IMR-90 (cell line): Measurements from ENCODE around the gene PRKCB. TPM values are rescaled to one million over a fixed set of nuclear protein-coding genes. Genes with fewer than 3 reads are reported as not detected.

Experiments
- ATAC-seq: fragments of 200-7000 bp; cut with Tn5 transposase; 2 replicates; pipeline ENCODE4 v1.9.1; 2020; ENCODE audit warnings: low read depth, mild to moderate bottlenecking, moderate library complexity
- BruUV-seq: library from RNA; stranded (reverse); fragments of 400-500 nt; replicated peaks from 2 replicates; lab custom pipeline; 2021; lab: Mats Ljungman, UMichigan
- CTCF ChIA-PET: fragments of 300-600 bp; formaldehyde crosslinking; extraction: SDS; loops from one replicate; lab custom pipeline; 2021; ENCODE audit warnings: antibody characterized with exemption; lab: Yijun Ruan, JAX
- POLR2A ChIA-PET: fragments of 300-600 bp; sonication (Branson Sonifier 250); formaldehyde crosslinking; loops from one replicate; lab custom pipeline; 2022; ENCODE audit warnings: antibody characterized with exemption; ENCODE audit not compliant: unreplicated experiment; lab: Charles Lee
- DNase-seq: peaks from one replicate; pipeline ENCODE4 v3.0.0; 2013
- H2AFZ ChIP-seq: replicated peaks from 2 replicates; pipeline ENCODE3; 2013; ENCODE audit warnings: low read length, mild to moderate bottlenecking; ENCODE audit not compliant: poor library complexity
- H2AK5ac ChIP-seq: 2 replicates; pipeline ENCODE4 v1.6.1; 2013; ENCODE audit warnings: low read depth, low read length, inconsistent platforms
- H2AK9ac ChIP-seq: replicated peaks from 2 replicates; pipeline ENCODE3; 2013; ENCODE audit warnings: mild to moderate bottlenecking, low read depth, low read length, moderate library complexity; ENCODE audit not compliant: poor library complexity
- H2BK120ac ChIP-seq: 2 replicates; pipeline ENCODE4 v1.6.1; 2013; ENCODE audit warnings: low read depth, low read length, inconsistent platforms
- H2BK15ac ChIP-seq: 3 replicates; pipeline ENCODE4 v1.6.1; 2013; ENCODE audit warnings: low read depth, low read length, inconsistent platforms
- H2BK20ac ChIP-seq: 2 replicates; pipeline ENCODE4 v1.6.1; 2013; ENCODE audit warnings: low read depth, mild to moderate bottlenecking, inconsistent platforms, low read length, moderate library complexity
- H2BK5ac ChIP-seq: 2 replicates; pipeline ENCODE4 v1.6.1; 2013; ENCODE audit warnings: mild to moderate bottlenecking, low read depth, low read length, inconsistent platforms; ENCODE audit not compliant: poor library complexity, severe bottlenecking
- H3K14ac ChIP-seq: replicated peaks from 2 replicates; pipeline ENCODE4 v1.6.1; 2013; ENCODE audit warnings: low read depth, low read length, inconsistent platforms
- H3K18ac ChIP-seq: 2 replicates; pipeline ENCODE4 v1.6.1; 2013; ENCODE audit warnings: low read depth, low read length, control low read depth
- H3K23ac ChIP-seq: 2 replicates; pipeline ENCODE4 v1.6.1; 2013; ENCODE audit warnings: low read depth, low read length, inconsistent platforms
- H3K27ac ChIP-seq: 2 replicates; pipeline ENCODE4 v1.5.1; 2013; ENCODE audit warnings: mild to moderate bottlenecking, control low read depth, low read length; ENCODE audit not compliant: insufficient read depth
- H3K27me3 ChIP-seq: 2 replicates; pipeline ENCODE4 v1.6.1; 2013; ENCODE audit warnings: low read length; ENCODE audit not compliant: control insufficient read depth, insufficient read depth
- H3K36me3 ChIP-seq: 2 replicates; pipeline ENCODE4 v1.6.1; 2013; ENCODE audit warnings: low read length, mixed read lengths; ENCODE audit not compliant: control insufficient read depth, insufficient read depth
- H3K4ac ChIP-seq: 2 replicates; pipeline ENCODE4 v1.6.1; 2013; ENCODE audit warnings: low read depth, low read length, inconsistent platforms
- H3K4me1 ChIP-seq: 2 replicates; pipeline ENCODE4 v1.6.1; 2013; ENCODE audit warnings: low read length, mixed read lengths; ENCODE audit not compliant: control insufficient read depth, insufficient read depth
- H3K4me2 ChIP-seq: 2 replicates; pipeline ENCODE4 v1.6.1; 2013; ENCODE audit warnings: low read depth, mild to moderate bottlenecking, control low read depth, low read length, moderate library complexity
- H3K4me3 ChIP-seq: 2 replicates; pipeline ENCODE4 v1.5.1; 2013; ENCODE audit warnings: low read depth, mild to moderate bottlenecking, control low read depth, low read length, moderate library complexity; ENCODE audit not compliant: insufficient read depth
- H3K56ac ChIP-seq: 2 replicates; pipeline ENCODE4 v1.6.1; 2013; ENCODE audit warnings: low read length, inconsistent platforms; ENCODE audit not compliant: insufficient read depth; ENCODE audit errors: extremely low read depth
- H3K79me1 ChIP-seq, 2 experiments: 2 replicates each; pipeline ENCODE4 v1.6.1; 2013; ENCODE audit warnings: low read length in 2 of 2, inconsistent platforms in 1 of 2, low read depth in 1 of 2
- H3K9ac ChIP-seq: 2 replicates; pipeline ENCODE4 v1.6.1; 2013; ENCODE audit warnings: low read depth, low read length, control low read depth
- H3K9me1 ChIP-seq: 2 replicates; pipeline ENCODE4 v1.6.1; 2013; ENCODE audit warnings: low read length, inconsistent platforms; ENCODE audit not compliant: insufficient read depth
- H3K9me3 ChIP-seq: 2 replicates; pipeline ENCODE4 v1.6.1; 2013; ENCODE audit warnings: low read length; ENCODE audit not compliant: control insufficient read depth, insufficient read depth
- H4K20me1 ChIP-seq: 2 replicates; pipeline ENCODE4 v1.6.1; 2013; ENCODE audit warnings: low read length, inconsistent platforms; ENCODE audit not compliant: insufficient read depth
- H4K5ac ChIP-seq: 2 replicates; pipeline ENCODE4 v1.6.1; 2013; ENCODE audit warnings: mild to moderate bottlenecking, low read depth, low read length, control low read depth
- H4K8ac ChIP-seq, 2 experiments: 2 replicates each; pipeline ENCODE4 v1.6.1; 2013; ENCODE audit warnings: low read depth in 2 of 2, low read length in 2 of 2, control low read depth in 1 of 2, inconsistent platforms in 1 of 2
- H4K91ac ChIP-seq: 2 replicates; pipeline ENCODE4 v1.6.1; 2013; ENCODE audit warnings: low read depth, low read length, inconsistent platforms; ENCODE audit not compliant: insufficient read depth
- CEBPB ChIP-seq: IDR thresholded peaks from 2 replicates; pipeline ENCODE4 v1.6.1; 2012; ENCODE audit warnings: low read depth, low read length, improper control_type of control experiment
- CHD1 ChIP-seq: IDR thresholded peaks from 2 replicates; pipeline ENCODE4 v1.6.1; 2012; ENCODE audit warnings: low read depth, low read length, improper control_type of control experiment
- MAFK ChIP-seq: IDR thresholded peaks from 2 replicates; pipeline ENCODE4 v1.6.1; 2012; ENCODE audit warnings: low read depth, low read length, improper control_type of control experiment
- MAZ ChIP-seq: IDR thresholded peaks from 2 replicates; pipeline ENCODE4 v1.6.1; 2012; ENCODE audit warnings: low read depth, mild to moderate bottlenecking, low read length, improper control_type of control experiment, moderate library complexity, borderline replicate concordance
- MXI1 ChIP-seq: IDR thresholded peaks from 2 replicates; pipeline ENCODE4 v1.6.1; 2012; ENCODE audit warnings: low read depth, mild to moderate bottlenecking, low read length, moderate library complexity, borderline replicate concordance
- NFE2L2 ChIP-seq: fragments of 150-350 bp; IDR thresholded peaks from 2 replicates; pipeline ENCODE4 v1.6.1; 2016; ENCODE audit warnings: low read depth, mild to moderate bottlenecking, low read length
- RAD21 ChIP-seq: IDR thresholded peaks from 2 replicates; pipeline ENCODE4 v1.6.1; 2012; ENCODE audit warnings: low read length, improper control_type of control experiment
- RCOR1 ChIP-seq: IDR thresholded peaks from 2 replicates; pipeline ENCODE4 v1.6.1; 2012; ENCODE audit warnings: mild to moderate bottlenecking, low read length, improper control_type of control experiment; ENCODE audit not compliant: insufficient replicate concordance
- RFX5 ChIP-seq: IDR thresholded peaks from 2 replicates; pipeline ENCODE4 v1.8.0; 2012; ENCODE audit warnings: low read depth, mild to moderate bottlenecking, low read length, moderate library complexity
- SMC3 ChIP-seq: fragments of 150-350 bp; IDR thresholded peaks from 2 replicates; pipeline ENCODE4 v1.6.1; 2016; ENCODE audit warnings: low read depth, mild to moderate bottlenecking, antibody characterized with exemption, low read length, moderate library complexity
- WGBS, 2 experiments: methylation state at CpG; one replicate each; pipeline versions ENCODE4 v1.1.5 to v1.1.7; 2013; ENCODE audit warnings: missing lambda C conversion rate in 2 of 2; ENCODE audit not compliant: insufficient read length in 1 of 2; ENCODE audit errors: extremely low coverage in 2 of 2; 5-methylcytosine and 5-hydroxymethylcytosine counted together
- dilution Hi-C: fragments of 300-500 bp; cut with HindIII; formaldehyde crosslinking; loops from one replicate; pipeline ENCODE4 v1.14.3; 2018; ENCODE audit warnings: low sequenced_read_pairs; ENCODE audit not compliant: unreplicated experiment
- in situ Hi-C: fragments of 300-500 bp; cut with MboI; formaldehyde crosslinking; loops from 3 replicates; pipeline ENCODE4 v1.14.3; 2019; ENCODE audit warnings: low sequenced_read_pairs, inconsistent platforms, mixed read lengths
- intact Hi-C: fragments of 100-400 bp; cut with micrococcal nuclease; formaldehyde crosslinking; loops from 2 replicates; pipeline ENCODE4 v1.10.0; 2022
- polyA plus RNA-seq, 3 experiments: library from polyadenylated mRNA; depleted of rRNA; stranded (reverse); fragments of >200 nt; gene quantifications; 2 replicates each; pipeline ENCODE4 v1.2.3, GENCODE V29; 2012; ENCODE audit warnings: low replicate concordance in 1 of 3
- total RNA-seq: library from RNA; depleted of rRNA; stranded (reverse); fragments of >200 nt; gene quantifications from 2 replicates; pipeline ENCODE4 v1.2.3, GENCODE V29; 2012
- TF ChIP-seq, protein P1 (sequence below): conservative IDR thresholded peaks from 2 replicates; pipeline ENCODE4 v1.5.1; 2012; ENCODE audit warnings: mild to moderate bottlenecking, low read depth, low read length, improper control_type of control experiment
- TF ChIP-seq, protein P2 (sequence below): fragments of 150-350 bp; IDR thresholded peaks from 2 replicates; pipeline ENCODE4 v1.6.1; 2017; ENCODE audit warnings: mild to moderate bottlenecking, antibody characterized with exemption, low read length, low read depth

Gene PRKCB
- total and polyA plus RNA-seq, 2 of the 4 experiments (the other 2 are of a cell fraction): under 0.01 TPM; not detected in 1

DNA sequence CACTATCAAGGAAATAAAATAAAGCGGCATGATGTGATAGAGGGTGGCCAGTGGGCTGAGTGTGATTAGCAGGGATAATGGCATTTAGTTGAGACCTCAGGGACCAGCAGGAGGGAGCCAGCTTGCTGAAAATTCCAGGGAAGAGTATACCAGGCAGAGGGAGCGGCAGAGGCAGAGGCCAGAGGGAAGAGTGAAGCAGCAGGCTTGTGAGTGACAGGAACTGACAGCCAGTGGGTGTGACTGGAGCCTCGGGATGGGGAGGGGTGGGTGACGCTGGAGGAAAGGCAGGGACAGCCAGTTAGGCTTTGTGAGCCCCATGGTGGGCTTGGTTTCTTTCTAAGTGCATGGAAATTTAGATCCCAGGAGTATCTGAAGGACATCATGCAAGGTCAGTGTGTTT, 210.7 kb downstream of the PRKCB start:
- no peak overlapping the region for H2BK15ac ChIP-seq
- H3K79me1 ChIP-seq: no peaks in the 10 kb centered on the region
- no peak overlapping the region for H3K14ac ChIP-seq
- no peak overlapping the region for H2BK120ac ChIP-seq
- H4K8ac ChIP-seq: no peak overlapping the region
- H3K36me3 ChIP-seq: no peaks in the 10 kb centered on the region
- intact Hi-C loops (no loop called here), dilution Hi-C loops (no loop called here), in situ Hi-C loops (no loop called here)
- H3K23ac ChIP-seq: no peak overlapping the region
- BruUV-seq: no TSS peak
- no peaks in the 10 kb centered on the region for H3K9me1 ChIP-seq
- H2AFZ ChIP-seq: no peak overlapping the region
- ChIA-PET POLR2A (no interaction called here), CTCF (no interaction called here)
- no peak overlapping the region for H3K9ac ChIP-seq
- no peaks in the 10 kb centered on the region for H4K20me1 ChIP-seq
- no peak overlapping the region for H4K91ac ChIP-seq
- H2AK5ac ChIP-seq: no peak overlapping the region
- no peak overlapping the region for H3K27ac ChIP-seq
- DNase-seq: no peak
- H4K5ac ChIP-seq: no peak overlapping the region
- no peak overlapping the region for H3K4me2 ChIP-seq
- no peaks in the 10 kb centered on the region for H3K9me3 ChIP-seq
- ATAC-seq: no peak
- 49% methylated on average over 2 of the region's 4 CpGs; no CpG with 5 or more reads in 1 of the 2 experiments for WGBS, 2 experiments
- no peak overlapping the region for H3K4me3 ChIP-seq
- TF ChIP-seq SMC3 (no peak), NFE2L2 (no peak), MAZ (no peak), MXI1 (no peak), MAFK (no peak), RFX5 (no peak), RAD21 (no peak), RCOR1 (no peak), CHD1 (no peak), CEBPB (no peak)
- TF ChIP-seq, protein P1, sequence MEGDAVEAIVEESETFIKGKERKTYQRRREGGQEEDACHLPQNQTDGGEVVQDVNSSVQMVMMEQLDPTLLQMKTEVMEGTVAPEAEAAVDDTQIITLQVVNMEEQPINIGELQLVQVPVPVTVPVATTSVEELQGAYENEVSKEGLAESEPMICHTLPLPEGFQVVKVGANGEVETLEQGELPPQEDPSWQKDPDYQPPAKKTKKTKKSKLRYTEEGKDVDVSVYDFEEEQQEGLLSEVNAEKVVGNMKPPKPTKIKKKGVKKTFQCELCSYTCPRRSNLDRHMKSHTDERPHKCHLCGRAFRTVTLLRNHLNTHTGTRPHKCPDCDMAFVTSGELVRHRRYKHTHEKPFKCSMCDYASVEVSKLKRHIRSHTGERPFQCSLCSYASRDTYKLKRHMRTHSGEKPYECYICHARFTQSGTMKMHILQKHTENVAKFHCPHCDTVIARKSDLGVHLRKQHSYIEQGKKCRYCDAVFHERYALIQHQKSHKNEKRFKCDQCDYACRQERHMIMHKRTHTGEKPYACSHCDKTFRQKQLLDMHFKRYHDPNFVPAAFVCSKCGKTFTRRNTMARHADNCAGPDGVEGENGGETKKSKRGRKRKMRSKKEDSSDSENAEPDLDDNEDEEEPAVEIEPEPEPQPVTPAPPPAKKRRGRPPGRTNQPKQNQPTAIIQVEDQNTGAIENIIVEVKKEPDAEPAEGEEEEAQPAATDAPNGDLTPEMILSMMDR: no peak
- TF ChIP-seq, protein P2, sequence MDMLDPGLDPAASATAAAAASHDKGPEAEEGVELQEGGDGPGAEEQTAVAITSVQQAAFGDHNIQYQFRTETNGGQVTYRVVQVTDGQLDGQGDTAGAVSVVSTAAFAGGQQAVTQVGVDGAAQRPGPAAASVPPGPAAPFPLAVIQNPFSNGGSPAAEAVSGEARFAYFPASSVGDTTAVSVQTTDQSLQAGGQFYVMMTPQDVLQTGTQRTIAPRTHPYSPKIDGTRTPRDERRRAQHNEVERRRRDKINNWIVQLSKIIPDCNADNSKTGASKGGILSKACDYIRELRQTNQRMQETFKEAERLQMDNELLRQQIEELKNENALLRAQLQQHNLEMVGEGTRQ: no peak
- H3K27me3 ChIP-seq: no peaks in the 10 kb centered on the region
- no peak overlapping the region for H2AK9ac ChIP-seq
- no peak overlapping the region for H3K18ac ChIP-seq
- no peaks in the 10 kb centered on the region for H3K4me1 ChIP-seq
- no peak overlapping the region for H2BK20ac ChIP-seq
- H2BK5ac ChIP-seq: no peak overlapping the region
- H3K56ac ChIP-seq: no peak overlapping the region
- no peak overlapping the region for H3K4ac ChIP-seq
